HCT116 (cell line): ENCODE data around the gene LDB2. TPM values are rescaled to one million over a fixed set of nuclear protein-coding genes. Genes with fewer than 3 reads are reported as not detected.

Experiments used
- ATAC-seq: fragments of 200-7000 bp; cut with Tn5 transposase; 2 replicates; pipeline ENCODE4 v1.9.1; 2020; ENCODE audit warnings: mild to moderate bottlenecking, moderate library complexity
- BruUV-seq: library from RNA; stranded (reverse); fragments of 400-500 nt; replicated peaks from 2 replicates; lab custom pipeline; 2021; lab: Mats Ljungman, UMichigan
- CTCF ChIA-PET: fragments of 300-600 bp; sonication (Branson Sonifier 250); formaldehyde crosslinking; loops from one replicate; lab custom pipeline; 2021; ENCODE audit warnings: antibody characterized with exemption; lab: Charles Lee
- POLR2A ChIA-PET: fragments of 300-600, 350-600 bp; sonication (Branson Sonifier 250); formaldehyde crosslinking; loops from one replicate; lab custom pipeline; 2021; ENCODE audit warnings: antibody characterized with exemption; lab: Charles Lee
- RAD21 ChIA-PET, 2 experiments: fragments of 300-600 bp; sonication (Branson Sonifier 250); formaldehyde crosslinking; loops; one replicate each; lab custom pipeline; 2023; ENCODE audit warnings: low total read pairs in 2 of 2; ENCODE audit not compliant: uncharacterized antibody in 2 of 2, unreplicated experiment in 2 of 2, low non-redundant PET in 1 of 2; lab: Charles Lee
- DNase-seq: peaks from one replicate; pipeline ENCODE4 v3.0.0-alpha.2; 2010; ENCODE audit warnings: low read depth, low spot score
- H2AFZ ChIP-seq: fragments of 200-600 bp; shearing (Covaris generic), sonication (generic); 2 replicates; pipeline ENCODE4 v1.6.1; 2017; ENCODE audit warnings: low read depth, mixed run types, mixed read lengths, antibody characterized with exemption, low read length; ENCODE audit not compliant: poor library complexity, severe bottlenecking
- H3K27ac ChIP-seq: 2 replicates; pipeline ENCODE4 v1.5.1; 2012; ENCODE audit warnings: low read depth, low read length
- H3K27me3 ChIP-seq: fragments of 200-600 bp; sonication (generic); 2 replicates; pipeline ENCODE4 v1.6.1; 2016; ENCODE audit warnings: mixed run types, low read length, mixed read lengths; ENCODE audit not compliant: insufficient read depth
- H3K36me3 ChIP-seq, 2 experiments: fragments of 200-500 bp in 1 of 2; fragments of 200-600 bp in 1 of 2; sonication (Bioruptor generic) in 1 of 2; sonication (generic) in 1 of 2; 2 replicates each; pipeline versions ENCODE4 v1.5.1 to v1.6.1; 2014 to 2016; ENCODE audit warnings: low read length in 2 of 2, inconsistent platforms in 1 of 2, mixed read lengths in 1 of 2, mixed run types in 1 of 2; ENCODE audit not compliant: insufficient read depth in 2 of 2, control insufficient read depth in 1 of 2
- H3K4me1 ChIP-seq, 2 experiments: fragments of 200-600 bp in 1 of 2; sonication (generic) in 1 of 2; 2 replicates each; pipeline versions ENCODE4 v1.5.1 to v1.6.1; 2012 to 2017; ENCODE audit warnings: low read length in 2 of 2, inconsistent platforms in 1 of 2, mild to moderate bottlenecking in 1 of 2, mixed read lengths in 1 of 2, mixed run types in 1 of 2, moderate library complexity in 1 of 2; ENCODE audit not compliant: insufficient read depth in 2 of 2, control insufficient read depth in 1 of 2
- H3K4me2 ChIP-seq: fragments of 200-600 bp; sonication (generic); 2 replicates; pipeline ENCODE4 v1.6.1; 2017; ENCODE audit warnings: mixed run types, low read length, mixed read lengths
- H3K4me3 ChIP-seq, 2 experiments: fragments of 200-600 bp in 1 of 2; sonication (generic) in 1 of 2; replicated peaks in 1 of 2; 2 replicates each; pipeline ENCODE4 v1.5.1; 2011 to 2016; ENCODE audit warnings: low read length in 2 of 2, control low read depth in 1 of 2, low read depth in 1 of 2, mild to moderate bottlenecking in 1 of 2, mixed read lengths in 1 of 2, mixed run types in 1 of 2
- H3K79me2 ChIP-seq: fragments of 200-600 bp; sonication (generic); 2 replicates; pipeline ENCODE4 v1.6.1; 2017; ENCODE audit warnings: mild to moderate bottlenecking, mixed run types, low read length, moderate library complexity, mixed read lengths; ENCODE audit not compliant: insufficient read depth
- H3K9ac ChIP-seq: fragments of 200-600 bp; sonication (generic); 2 replicates; pipeline ENCODE4 v1.6.1; 2016; ENCODE audit warnings: low read length, mixed read lengths
- H3K9me2 ChIP-seq: fragments of 200-600 bp; sonication (generic), shearing (Covaris generic); 2 replicates; pipeline ENCODE4 v1.6.1; 2017; ENCODE audit warnings: mixed run types, mild to moderate bottlenecking, moderate library complexity; ENCODE audit not compliant: insufficient read depth
- H3K9me3 ChIP-seq, 2 experiments: fragments of 200-500 bp in 1 of 2; fragments of 200-600 bp in 1 of 2; sonication (Bioruptor generic) in 1 of 2; sonication (generic) in 1 of 2; 2 replicates each; pipeline ENCODE4 v1.6.1; 2014 to 2017; ENCODE audit warnings: low read length in 2 of 2, mixed read lengths in 2 of 2, inconsistent platforms in 1 of 2, low read depth in 1 of 2, mild to moderate bottlenecking in 1 of 2, mixed run types in 1 of 2, moderate library complexity in 1 of 2; ENCODE audit not compliant: control insufficient read depth in 1 of 2, insufficient read depth in 1 of 2
- H4K20me1 ChIP-seq: fragments of 200-600 bp; sonication (generic), shearing (Covaris generic); 2 replicates; pipeline ENCODE4 v1.6.1; 2017; ENCODE audit warnings: mixed run types, mild to moderate bottlenecking, moderate library complexity; ENCODE audit not compliant: insufficient read depth
- ATF3 ChIP-seq: IDR thresholded peaks from 2 replicates; pipeline ENCODE4 v1.6.1; 2012
- CEBPB ChIP-seq: IDR thresholded peaks from 2 replicates; pipeline ENCODE4 v1.6.1; 2012; ENCODE audit warnings: low read depth
- CTCF ChIP-seq, 3 experiments: fragments of 200-600 bp in 1 of 3; sonication (generic) in 1 of 3; IDR thresholded peaks in 2 of 3; conservative IDR thresholded peaks in 1 of 3; 2 replicates each; pipeline ENCODE4 v1.5.1; 2012 to 2017; ENCODE audit warnings: low read depth in 2 of 3, low read length in 2 of 3, antibody characterized with exemption in 1 of 3, borderline replicate concordance in 1 of 3, control low read depth in 1 of 3, mild to moderate bottlenecking in 1 of 3, mixed read lengths in 1 of 3, mixed run types in 1 of 3, moderate library complexity in 1 of 3; ENCODE audit not compliant: insufficient read depth in 1 of 3
- ELF1 ChIP-seq: IDR thresholded peaks from 2 replicates; pipeline ENCODE4 v1.6.1; 2012; ENCODE audit warnings: low read depth, borderline replicate concordance
- EZH2 ChIP-seq: fragments of 200-600 bp; sonication (generic); IDR thresholded peaks from 2 replicates; pipeline ENCODE4 v1.6.1; 2017; ENCODE audit warnings: antibody characterized with exemption, mixed run types
- EZH2phosphoT487 ChIP-seq: fragments of 200-600 bp; IDR thresholded peaks from 2 replicates; pipeline ENCODE4 v1.6.1; 2018; ENCODE audit warnings: antibody characterized with exemption, borderline replicate concordance
- FOSL1 ChIP-seq: IDR thresholded peaks from 2 replicates; pipeline ENCODE4 v1.6.1; 2012; ENCODE audit warnings: low read depth
- MAX ChIP-seq: IDR thresholded peaks from 2 replicates; pipeline ENCODE4 v1.6.1; 2012
- POLR2A ChIP-seq: IDR thresholded peaks from 2 replicates; pipeline ENCODE4 v1.7.0; 2011; ENCODE audit warnings: borderline replicate concordance; ENCODE audit not compliant: insufficient read depth, insufficient read length; ENCODE audit errors: extremely low read depth
- POLR2AphosphoS5 ChIP-seq: IDR thresholded peaks from 2 replicates; pipeline ENCODE4 v1.6.1; 2011; ENCODE audit warnings: mild to moderate bottlenecking, low read depth, low read length, moderate library complexity
- REST ChIP-seq: IDR thresholded peaks from 2 replicates; pipeline ENCODE4 v1.6.1; 2012; ENCODE audit warnings: low read depth
- SIN3A ChIP-seq: IDR thresholded peaks from 2 replicates; pipeline ENCODE4 v1.6.1; 2012; ENCODE audit warnings: low read depth
- SP1 ChIP-seq: IDR thresholded peaks from 2 replicates; pipeline ENCODE4 v1.6.1; 2012; ENCODE audit warnings: low read depth
- SRF ChIP-seq: IDR thresholded peaks from 2 replicates; pipeline ENCODE4 v1.6.1; 2012; ENCODE audit warnings: low read depth
- YY1 ChIP-seq: IDR thresholded peaks from 2 replicates; pipeline ENCODE4 v1.6.1; 2011; ENCODE audit warnings: low read length, low read depth, moderate library complexity, mild to moderate bottlenecking; ENCODE audit not compliant: insufficient replicate concordance; ENCODE audit errors: extremely low read depth
- ZFX ChIP-seq: fragments of 450-650 bp; IDR thresholded peaks from 2 replicates; pipeline ENCODE4 v1.6.1; 2017
- ZNF274 ChIP-seq: fragments of 200-500 bp; sonication (Bioruptor generic); IDR thresholded peaks from 2 replicates; pipeline ENCODE4 v1.6.1; 2014; ENCODE audit warnings: mild to moderate bottlenecking, low read depth, low read length, inconsistent platforms
- intact Hi-C: fragments of 100-400 bp; cut with micrococcal nuclease; formaldehyde crosslinking; loops from 2 replicates; pipeline ENCODE4 v1.10.0; 2022
- total RNA-seq: library from RNA; stranded (reverse); gene quantifications from one replicate; pipeline ENCODE4 v1.2.1, GENCODE V29; 2021; ENCODE audit not compliant: unreplicated experiment

The LDB2 gene
- total RNA-seq, 1 experiment from 2014 or later, result 0.12 TPM

- ChIA-PET CTCF (no interaction called here), POLR2A (interaction anchor here (0.6 kb wide), 1 partner anchor 27 kb away, joined by 3 read pairs; no protein-coding TSS in a partner anchor), RAD21 (no interaction called here)
- Histone ChIP-seq H3K4me1 (no peaks in the 10 kb centered on the region), H3K36me3 (no peaks in the 10 kb centered on the region), H3K4me3 (no peak overlapping the region), H3K27ac (no peak overlapping the region), H4K20me1 (no peaks in the 10 kb centered on the region), H3K79me2 (no peaks in the 10 kb centered on the region), H3K4me2 (no peak overlapping the region), H3K9ac (no peak overlapping the region), H3K27me3 (peaks cover 10% of the 10 kb centered on the region; the same call in 1 of the 2 replicates), H3K9me3 (no peaks in the 10 kb centered on the region), H3K9me2 (no peaks in the 10 kb centered on the region), H2AFZ (no peak overlapping the region)
- ATAC-seq (no peak), DNase-seq (no peak)
- BruUV-seq, result no TSS peak
- intact Hi-C loops, result no loop called here
- TF ChIP-seq YY1, result no peak
- no peak for TF ChIP-seq CTCF (IDR thresholded peaks at IDR 0.05 in 2 of 3, conservative IDR thresholded peaks at IDR 0.05 in 1 of 3; ENCODE audit: borderline replicate concordance in 1 of 3, insufficient read depth in 1 of 3, low read depth in 2 of 3, low read length in 2 of 3)
- TF ChIP-seq ZNF274, result no peak
- no peak for TF ChIP-seq SP1
- no peak for TF ChIP-seq ATF3
- no peak for TF ChIP-seq SIN3A
- no peak for TF ChIP-seq FOSL1
- no peak for TF ChIP-seq CEBPB
- TF ChIP-seq MAX, result no peak
- no peak for TF ChIP-seq EZH2
- no peak for TF ChIP-seq EZH2phosphoT487
- no peak for TF ChIP-seq ELF1
- TF ChIP-seq ZFX, result no peak
- no peak for TF ChIP-seq POLR2AphosphoS5
- no peak for TF ChIP-seq REST
- TF ChIP-seq SRF, result no peak
- no peak for TF ChIP-seq POLR2A
These were observed 305.1 kb downstream of the LDB2 start for GRCh38 chr4:16593386-16593785.
